GM18909 (cell line): ENCODE data around the gene ZBTB7C.

Experiments
- ATAC-seq: cut with Tn5 transposase; IDR thresholded peaks from one replicate; pipeline ENCODE4 v1.9.1; 2021; ENCODE audit warnings: mild to moderate bottlenecking; ENCODE audit not compliant: unreplicated experiment, poor library complexity

The ZBTB7C gene

GRCh38 chr18:48057018-48057417 lies 352.2 kb downstream of the ZBTB7C start:
- no peak for ATAC-seq

DNA sequence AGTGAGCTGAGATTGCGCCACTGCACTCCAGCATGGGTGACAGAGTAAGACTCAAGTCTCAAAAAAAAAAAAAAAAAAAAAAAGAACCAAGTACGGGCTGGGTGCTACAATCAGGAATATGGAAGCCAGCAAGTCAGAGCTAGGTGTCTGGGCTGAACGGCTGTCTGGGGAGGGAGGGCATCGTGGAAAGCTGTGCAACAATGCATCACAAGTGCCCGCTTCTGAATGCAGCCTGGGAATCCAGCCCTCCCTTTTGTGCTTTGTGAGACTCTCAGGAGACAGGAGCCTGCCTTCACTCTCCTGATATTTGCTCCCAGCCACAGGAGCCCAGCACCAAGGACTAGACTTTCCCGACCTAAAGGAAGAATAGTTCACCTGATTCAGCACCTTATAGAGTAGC lies 353.8 kb downstream of the ZBTB7C start:
- no peak for ATAC-seq

GRCh38 chr18:48053881-48054816 lies 355.0 kb downstream of the ZBTB7C start:
- ATAC-seq = no peak

DNA sequence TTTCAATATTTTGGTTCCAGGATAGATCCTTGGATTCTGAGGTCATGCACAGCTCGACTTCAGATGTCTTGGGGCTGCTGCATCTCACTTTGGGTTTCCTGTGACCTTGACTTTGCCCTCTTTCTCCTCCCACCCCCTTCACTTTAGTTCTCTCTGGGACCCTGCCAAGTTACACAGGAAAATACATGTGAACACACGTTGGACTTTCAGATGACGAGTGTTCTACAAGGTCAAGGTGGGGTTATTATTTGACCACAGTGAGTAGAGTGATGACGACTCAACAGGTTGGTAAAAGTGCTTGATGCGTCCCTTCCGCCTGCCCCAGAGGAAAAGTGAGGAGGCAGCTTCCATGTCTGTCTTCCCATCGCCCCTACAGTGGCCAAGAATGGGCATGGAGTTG lies 356.3 kb downstream of the ZBTB7C start:
- ATAC-seq = no peak

DNA sequence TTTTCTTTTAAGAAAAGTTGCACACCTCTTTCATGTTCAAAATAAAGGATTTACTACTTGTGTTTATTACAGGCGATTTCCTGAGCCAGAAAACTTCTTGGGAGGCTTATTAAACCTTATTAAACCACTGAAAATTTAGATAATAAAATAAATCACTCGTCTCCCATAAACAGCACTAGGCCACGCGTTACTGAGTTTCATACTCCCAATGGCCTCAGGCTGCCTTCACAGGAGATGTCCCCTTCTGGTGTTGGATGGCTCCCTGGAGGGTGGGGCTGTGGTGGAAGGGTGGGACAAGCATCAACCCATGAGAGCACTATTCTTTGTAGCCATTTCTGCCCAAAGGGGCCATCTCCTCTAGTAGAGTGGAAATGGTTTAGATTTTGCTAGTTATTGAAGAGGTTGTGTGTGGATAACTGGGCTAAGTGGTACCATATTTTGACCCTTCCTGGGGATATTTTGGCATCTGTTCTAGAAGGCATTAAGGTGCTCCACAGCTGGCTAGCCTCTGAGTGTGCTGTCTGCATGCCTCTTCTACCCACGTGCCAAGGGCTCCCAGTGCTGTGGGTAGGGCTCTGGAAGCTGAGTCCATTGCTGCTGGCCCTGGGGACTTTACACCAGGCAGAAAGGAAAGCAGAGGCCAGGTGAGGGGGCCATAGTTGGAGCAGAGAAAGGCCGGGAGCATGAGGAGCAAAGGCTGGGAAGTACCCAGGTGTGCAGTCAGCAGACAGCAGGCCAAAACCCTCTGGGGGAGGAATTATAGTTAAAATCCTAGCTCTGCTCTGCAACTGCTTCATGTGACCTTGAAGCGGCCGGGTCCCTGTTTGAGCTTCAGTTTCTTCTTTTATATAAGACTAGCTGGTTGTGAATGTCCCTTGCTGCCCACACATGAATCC lies 357.0 kb downstream of the ZBTB7C start:
- no peak for ATAC-seq

DNA sequence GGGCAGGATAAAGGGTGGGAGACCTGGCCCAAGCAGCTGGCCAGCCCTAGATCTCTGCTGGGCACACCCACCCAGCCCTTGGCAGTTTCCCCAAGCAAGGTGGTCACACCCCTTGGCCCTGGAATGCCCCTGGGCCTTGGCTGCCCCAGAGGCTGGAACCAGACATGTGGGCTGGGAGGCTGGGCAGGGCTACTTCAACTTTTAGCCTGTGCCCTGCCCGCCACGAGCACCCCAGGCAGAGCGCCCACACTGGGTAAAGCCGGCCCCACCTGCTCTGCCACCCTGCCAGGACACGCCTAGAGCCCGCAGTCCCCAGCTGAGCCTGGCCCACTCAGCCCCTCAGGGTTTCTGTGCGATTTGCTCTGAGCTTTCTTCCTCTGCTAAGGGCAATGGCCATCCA lies 359.0 kb downstream of the ZBTB7C start:
- ATAC-seq = no peak

- no peak for ATAC-seq
Measured at GRCh38 chr18:48049757-48050156, 359.4 kb downstream of the ZBTB7C start.

- ATAC-seq = no peak
Measured at GRCh38 chr18:48048251-48048650, 360.9 kb downstream of the ZBTB7C start.

GRCh38 chr18:48046843-48047242 lies 362.3 kb downstream of the ZBTB7C start:
- ATAC-seq = no peak

DNA sequence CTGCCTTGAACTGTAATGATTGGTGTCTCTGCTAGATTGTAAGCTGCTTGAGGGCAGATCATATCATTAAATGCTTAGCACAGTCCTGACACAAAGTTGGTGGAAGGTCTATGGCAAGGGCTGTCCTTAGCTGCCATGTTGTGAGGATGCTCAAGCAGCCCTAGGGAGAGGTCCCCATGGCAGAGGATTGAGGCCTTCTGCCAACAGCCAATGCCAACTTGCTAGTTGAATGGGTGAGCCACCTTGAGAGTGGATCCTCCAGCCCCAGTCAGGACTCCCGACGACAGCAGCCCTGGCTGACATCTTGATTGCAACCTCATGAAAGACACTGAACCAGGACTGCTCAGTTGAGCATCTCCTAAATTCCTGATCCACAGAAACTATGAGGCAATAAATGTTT lies 363.4 kb downstream of the ZBTB7C start:
- no peak for ATAC-seq

DNA sequence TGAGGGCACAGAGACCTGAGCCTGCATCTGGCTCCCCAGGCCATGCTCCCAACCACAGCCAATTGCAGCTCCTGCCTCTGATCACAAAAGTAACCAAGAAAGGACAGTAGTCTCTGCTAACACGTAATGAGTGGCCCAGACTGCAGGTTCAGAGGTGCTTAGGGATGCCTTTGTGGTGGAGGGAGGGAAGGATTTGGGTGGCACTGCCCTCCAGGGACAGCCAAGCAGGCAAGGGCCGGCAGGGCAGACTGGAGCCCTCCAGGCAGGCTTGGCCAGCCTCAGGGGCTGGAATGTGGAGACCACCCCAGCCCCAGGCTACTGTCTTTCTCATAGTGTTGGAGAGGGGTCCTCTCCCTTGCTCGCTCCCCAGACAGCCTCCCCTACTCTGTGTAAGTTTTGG lies 364.2 kb downstream of the ZBTB7C start:
- ATAC-seq = no peak

DNA sequence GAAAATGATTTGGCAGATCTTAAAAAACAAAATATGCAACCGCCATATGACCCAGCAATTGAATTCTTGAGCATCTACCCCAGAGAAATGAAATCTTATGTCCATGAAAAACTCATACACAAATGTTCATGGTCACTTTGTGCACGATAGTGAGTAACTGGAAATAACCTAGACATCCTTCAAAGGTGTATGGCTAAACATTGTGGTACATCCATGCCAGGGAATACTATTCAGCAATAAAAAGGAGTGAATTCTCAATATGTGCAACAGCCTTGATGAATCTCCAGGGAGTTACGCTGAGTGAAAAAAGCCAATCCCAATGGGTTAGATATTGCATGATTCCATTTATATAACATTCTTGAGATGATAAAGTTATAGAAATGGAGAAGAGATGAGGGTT lies 366.0 kb downstream of the ZBTB7C start:
- no peak for ATAC-seq

DNA sequence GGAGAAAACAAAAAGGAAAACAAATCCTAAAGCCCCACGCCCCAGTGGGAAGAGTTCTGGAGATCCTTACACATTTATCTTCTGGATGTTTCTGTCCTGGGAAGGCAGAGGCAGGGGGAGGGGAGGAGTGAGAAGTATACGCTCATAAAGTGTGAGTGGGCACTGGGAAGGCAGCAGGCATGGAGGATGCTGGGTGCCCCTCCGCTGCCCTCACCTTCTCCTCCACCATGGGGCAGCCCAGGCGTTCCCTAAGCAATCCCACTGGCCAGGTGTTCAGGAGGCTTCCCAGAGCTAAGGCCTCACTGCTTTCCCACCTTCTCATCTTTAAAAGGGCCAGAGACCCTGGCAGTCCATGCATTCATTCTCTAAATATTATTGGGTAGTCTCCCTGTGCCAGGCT lies 366.8 kb downstream of the ZBTB7C start:
- ATAC-seq = no peak

DNA sequence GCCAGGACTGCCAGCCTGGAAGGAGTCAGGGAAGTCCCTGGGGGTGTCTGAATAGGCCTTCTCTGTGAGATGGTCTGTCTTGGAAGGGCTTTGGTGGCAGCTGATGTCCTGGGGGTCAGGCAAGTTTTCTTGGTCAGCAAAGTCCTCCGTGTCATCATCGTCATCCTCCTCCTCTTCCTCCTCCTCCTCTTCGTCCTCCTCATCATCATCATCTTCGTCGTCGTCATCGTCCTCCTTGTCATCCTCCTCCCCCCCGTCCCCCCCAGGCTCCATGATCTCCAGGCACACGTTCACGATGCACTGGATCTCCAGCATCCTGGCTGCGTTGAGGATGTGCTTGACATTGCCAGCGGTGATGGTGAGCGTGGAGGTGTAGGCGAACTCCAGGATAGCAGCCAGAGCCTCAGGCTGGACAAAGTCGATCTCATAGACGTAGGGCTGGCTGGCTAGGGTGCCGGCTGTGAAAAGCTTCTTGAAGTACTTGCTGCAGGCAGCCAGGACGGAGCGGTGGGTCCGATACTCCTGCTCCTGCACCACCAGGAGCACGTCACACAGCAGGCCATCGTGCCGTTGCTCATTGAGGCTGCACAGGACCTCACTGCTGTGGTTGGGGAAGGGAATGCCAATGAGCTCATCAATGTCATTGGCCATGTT lies 368.6 kb downstream of the ZBTB7C start:
- no peak for ATAC-seq

DNA sequence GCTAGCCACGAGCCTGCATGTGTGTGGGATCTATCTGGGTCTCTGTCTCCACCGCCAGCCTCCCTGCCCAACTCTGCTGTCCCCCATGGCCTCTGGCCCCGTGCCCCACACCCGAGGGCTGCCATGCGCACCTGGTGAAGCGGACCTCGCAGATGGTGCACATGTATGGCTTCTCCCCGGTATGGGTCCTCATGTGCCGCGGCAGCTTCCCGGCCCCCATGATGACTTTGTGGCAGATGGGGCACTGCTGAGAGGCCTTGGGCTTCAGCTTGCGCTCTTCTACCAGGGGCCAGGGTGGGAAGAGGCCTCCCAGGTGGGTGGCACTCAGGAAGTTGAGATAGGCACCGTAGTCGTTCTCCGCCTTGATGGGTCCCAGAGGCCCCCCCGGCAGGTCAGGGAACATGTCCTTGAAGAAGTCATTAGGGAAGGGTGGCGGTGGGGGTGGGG lies 369.4 kb downstream of the ZBTB7C start:
- ATAC-seq = no peak

GRCh38 chr18:48038636-48039035 lies 370.5 kb downstream of the ZBTB7C start:
- ATAC-seq = no peak

DNA sequence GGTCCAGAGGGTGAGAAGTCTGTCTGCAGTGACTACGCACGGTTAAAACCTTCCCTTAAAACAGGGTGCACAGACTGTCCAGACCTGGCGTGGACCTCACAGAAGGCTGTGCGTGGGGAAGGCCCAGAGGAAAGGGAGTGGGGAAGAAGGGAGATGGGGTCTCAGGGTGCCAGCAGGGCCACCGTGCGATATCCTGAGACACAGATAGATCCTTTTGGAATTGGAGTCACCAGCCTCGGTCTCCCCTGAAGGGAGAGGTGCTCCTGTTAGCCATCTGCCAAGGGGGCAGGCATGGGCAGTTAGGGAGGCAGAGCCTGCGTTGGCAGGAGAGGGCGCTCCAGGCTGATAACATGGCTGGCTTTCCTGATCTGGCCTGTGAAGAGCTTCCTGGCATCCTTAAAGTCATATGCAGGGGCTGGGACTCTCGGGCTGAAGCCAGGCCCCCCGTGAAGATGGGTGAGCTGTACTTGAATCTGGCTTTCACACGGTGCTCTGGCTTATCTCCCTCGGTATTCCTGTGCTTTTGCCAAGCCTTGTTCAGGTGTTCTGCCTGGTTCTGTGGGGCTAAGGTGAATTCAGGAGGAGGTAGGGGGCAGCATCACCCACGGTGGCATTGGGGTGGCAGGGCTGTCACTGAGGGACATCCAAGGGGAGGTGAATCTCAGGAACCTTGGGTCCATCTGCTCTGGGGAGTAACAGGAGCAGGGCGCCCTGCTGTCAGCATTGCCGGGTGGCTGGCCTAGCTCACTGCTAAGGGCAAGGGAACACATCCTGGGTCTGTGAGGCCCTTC lies 371.5 kb downstream of the ZBTB7C start:
- ATAC-seq = no peak

DNA sequence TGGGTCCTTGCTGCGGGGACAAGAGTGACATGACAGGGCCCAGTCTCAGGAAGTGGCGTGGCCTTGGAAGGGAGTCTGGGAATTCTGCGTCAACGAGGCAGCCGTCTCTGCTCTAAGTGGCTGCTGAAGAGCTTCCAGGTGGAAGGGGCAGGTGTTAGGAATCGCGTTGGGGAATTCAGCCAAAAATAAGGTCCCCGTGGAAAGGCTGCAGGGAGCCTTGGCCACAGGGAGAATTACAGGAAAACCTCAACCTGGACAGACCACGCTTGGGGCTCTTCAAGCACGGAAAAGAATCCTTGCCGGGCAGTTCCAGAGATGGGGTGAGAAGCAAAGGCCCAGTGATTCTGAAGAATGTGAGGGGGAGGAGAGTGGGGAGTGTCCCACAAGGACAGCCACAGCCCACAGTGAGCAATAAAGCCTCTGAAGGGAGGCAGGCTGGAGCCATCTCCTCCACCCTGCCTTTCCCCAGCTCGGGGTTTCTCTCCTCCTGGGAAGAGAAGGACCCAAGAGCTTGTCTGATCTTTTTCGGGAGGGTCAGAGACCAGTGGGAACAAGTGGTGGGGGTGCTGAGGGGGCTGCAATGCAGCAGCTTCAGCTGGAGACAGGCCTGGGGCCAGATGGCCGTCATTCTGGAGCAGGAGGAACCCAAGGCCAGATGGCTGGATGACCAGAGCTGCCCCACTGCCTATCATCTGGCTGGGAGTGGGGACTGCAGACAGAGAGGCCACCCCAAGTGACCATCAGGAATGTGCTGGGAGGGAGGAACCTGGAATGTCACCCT lies 372.4 kb downstream of the ZBTB7C start:
- no peak for ATAC-seq

- no peak for ATAC-seq
Measured at GRCh38 chr18:48036226-48036625, 373.0 kb downstream of the ZBTB7C start.
